Activated CD4-positive, alpha-beta T cell treated with anti-CD3 and anti-CD28 coated beads for 24 hours (primary cell): ENCODE measurements around the gene ASNS.

ENCODE experiments used
- DNase-seq, 2 donors: peaks; one replicate each; pipeline ENCODE4 v3.0.0-alpha.2; 2020; ENCODE audit warnings: low read depth in 2 of 2

Gene ASNS

GRCh38 chr7:97842772-97843345 is 29.3 kb downstream of the ASNS start:
- no peak for DNase-seq

GRCh38 chr7:97842006-97842405 is 30.2 kb downstream of the ASNS start:
- no peak for DNase-seq

GRCh38 chr7:97835296-97836138 is 36.7 kb downstream of the ASNS start:
- peak; percentile 38 to 55 for DNase-seq

DNA sequence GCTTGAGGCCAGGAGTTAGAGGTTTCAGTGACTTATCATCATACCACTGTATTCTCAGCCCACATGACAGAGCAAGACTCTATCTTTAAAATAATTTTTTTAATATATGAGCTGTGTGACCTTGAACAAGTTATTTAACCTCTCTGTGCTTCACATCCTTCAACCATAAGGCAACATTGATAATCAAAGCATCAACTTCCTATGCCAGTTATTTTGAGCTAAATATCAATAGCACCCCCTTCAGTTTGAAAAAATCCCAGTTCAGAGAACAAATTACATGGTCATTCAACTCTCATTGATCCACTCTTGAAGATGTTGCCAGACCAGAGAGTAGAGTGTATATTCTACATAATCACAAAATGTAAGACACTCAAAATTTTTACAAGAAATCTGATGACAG is 53.0 kb downstream of the ASNS start:
- DNase-seq: no peak

DNA sequence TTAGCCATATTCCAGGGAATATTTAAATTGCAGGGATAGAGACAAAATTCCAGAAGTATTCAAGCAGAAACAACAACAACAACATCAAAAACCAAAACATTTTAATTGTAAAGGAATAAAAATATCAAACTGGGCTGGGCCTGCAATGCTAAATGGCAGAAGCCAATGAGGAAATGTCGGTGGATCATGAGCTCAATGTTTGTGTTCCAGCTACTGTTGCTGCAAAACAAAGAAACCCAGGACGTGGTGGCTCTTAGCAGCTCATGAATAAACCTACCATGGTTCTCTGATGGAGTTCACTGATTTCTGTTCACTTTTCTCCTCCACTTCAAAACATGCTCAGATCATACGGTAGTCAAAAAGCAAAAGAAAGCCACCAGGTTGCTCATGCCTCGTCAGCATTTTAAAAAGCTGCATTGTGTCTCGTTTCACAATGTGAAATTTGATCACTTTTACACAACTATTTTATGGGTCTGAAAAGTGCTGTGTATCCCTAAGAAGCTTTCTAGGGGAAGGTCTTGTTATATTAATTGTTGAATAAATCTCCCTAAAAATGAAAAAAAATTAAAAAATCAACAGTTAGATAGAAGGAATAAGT is 54.0 kb downstream of the ASNS start:
- no peak for DNase-seq
